Breast epithelium (tissue), 4 donors: Measurements from ENCODE around the gene GREM2. TPM values are rescaled to one million over a fixed set of nuclear protein-coding genes. Genes with fewer than 3 reads are reported as not detected.

ENCODE experiments used
- DNase-seq, 2 donors: peaks; one replicate each; pipeline ENCODE4 v3.0.0-alpha.2; 2019; ENCODE audit warnings: low spot score in 2 of 2
- H3K27ac ChIP-seq, 2 donors: fragments of 200-600 bp; sonication (generic) in 1 of 2; one replicate each; pipeline ENCODE4 v1.5.1; 2016 to 2019; ENCODE audit warnings: mild to moderate bottlenecking in 1 of 2
- H3K27me3 ChIP-seq, 2 donors: fragments of 200-600 bp; sonication (generic) in 1 of 2; one replicate each; pipeline versions ENCODE4 v1.5.1 to v1.6.0; 2017 to 2019; ENCODE audit warnings: control low read depth in 1 of 2, mild to moderate bottlenecking in 1 of 2
- H3K36me3 ChIP-seq: fragments of 200-600 bp; one replicate; pipeline ENCODE4 v1.5.1; 2019
- H3K4me1 ChIP-seq, 2 donors: fragments of 200-600 bp; sonication (generic); one replicate each; pipeline ENCODE4 v1.5.1; 2016 to 2019; ENCODE audit warnings: control low read depth in 1 of 2
- H3K4me3 ChIP-seq, 3 donors: fragments of 200-600 bp; sonication (generic); 1 replicate in 2 of 3; 2 replicates in 1 of 3; pipeline ENCODE4 v1.5.1; 2016 to 2019; ENCODE audit warnings: mild to moderate bottlenecking in 3 of 3, moderate library complexity in 2 of 3
- H3K9me3 ChIP-seq, 2 donors: fragments of 200-600 bp; sonication (generic) in 1 of 2; one replicate each; pipeline ENCODE4 v1.5.1; 2016 to 2019; ENCODE audit warnings: control low read depth in 1 of 2
- CTCF ChIP-seq, 3 donors: fragments of 450-650 bp; IDR thresholded peaks; one replicate each; pipeline ENCODE4 v1.5.1; 2016 to 2017; ENCODE audit warnings: antibody characterized with exemption in 3 of 3, mild to moderate bottlenecking in 3 of 3, moderate library complexity in 3 of 3
- POLR2A ChIP-seq: fragments of 450-650 bp; IDR thresholded peaks from one replicate; pipeline ENCODE4 v1.6.1; 2016; ENCODE audit warnings: antibody characterized with exemption, mild to moderate bottlenecking, moderate library complexity
- POLR2AphosphoS5 ChIP-seq, 3 donors: sonication (generic); formaldehyde crosslinking; IDR thresholded peaks; one replicate each; pipeline ENCODE4 v1.6.1; 2017; ENCODE audit warnings: antibody characterized with exemption in 3 of 3
- intact Hi-C: fragments of 100-400 bp; cut with DNase I; formaldehyde crosslinking; loops from one replicate; pipeline ENCODE4 v1.15.1; 2023; ENCODE audit warnings: low total_unique reads
- total RNA-seq, 3 donors: library from RNA; depleted of rRNA; stranded (reverse); fragments of >200 nt; gene quantifications; one replicate each; pipeline ENCODE4 v1.1.0, GENCODE V29; 2016

The GREM2 gene
- total RNA-seq, 3 donors from 2014 or later = 0.16 to 2.0 (median 1.0) TPM

GRCh38 chr1:240579511-240579910 is 32.4 kb downstream of the GREM2 start:
- intact Hi-C loops = no loop called here
- TF ChIP-seq POLR2A (no peak), CTCF (IDR thresholded peaks at IDR 0.05) (no peak), POLR2AphosphoS5 (IDR thresholded peaks at IDR 0.05) (no peak)
- H3K4me1 ChIP-seq = no peaks in the 10 kb centered on the region
- H3K36me3 ChIP-seq = no peaks in the 10 kb centered on the region
- no peak overlapping the region for H3K27ac ChIP-seq
- H3K4me3 ChIP-seq = no peak overlapping the region
- DNase-seq = no peak
- H3K27me3 ChIP-seq = no peaks in the 10 kb centered on the region
- no peaks in the 10 kb centered on the region for H3K9me3 ChIP-seq

DNA sequence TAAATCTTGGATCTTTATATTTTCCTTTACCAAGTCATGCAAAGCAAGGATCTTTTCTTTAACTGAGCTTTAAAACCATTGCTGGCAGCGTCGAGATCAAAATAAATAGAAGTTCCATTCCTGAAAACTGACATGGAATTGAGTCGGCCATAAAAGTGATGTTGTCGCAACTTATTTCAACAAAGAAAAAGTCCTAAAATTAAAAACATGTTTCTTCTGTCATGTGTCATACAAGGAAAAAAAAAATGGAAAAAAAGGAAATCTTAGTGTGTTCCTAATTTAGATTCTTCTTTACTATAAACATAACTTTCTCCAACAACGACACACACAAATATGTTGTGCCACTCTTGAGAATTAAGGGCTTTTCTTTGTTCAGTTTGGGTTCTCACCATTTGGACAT is 34.9 kb downstream of the GREM2 start:
- no peaks in the 10 kb centered on the region for H3K4me1 ChIP-seq
- H3K9me3 ChIP-seq = no peaks in the 10 kb centered on the region
- H3K36me3 ChIP-seq = no peaks in the 10 kb centered on the region
- H3K27ac ChIP-seq = no peak overlapping the region
- DNase-seq = no peak
- intact Hi-C loops = no loop called here
- H3K27me3 ChIP-seq = no peaks in the 10 kb centered on the region
- TF ChIP-seq POLR2AphosphoS5 (IDR thresholded peaks at IDR 0.05) = no peak
- TF ChIP-seq POLR2A = no peak
- no peak for TF ChIP-seq CTCF (IDR thresholded peaks at IDR 0.05)
- H3K4me3 ChIP-seq = no peak overlapping the region

- H3K4me1 ChIP-seq = no peaks in the 10 kb centered on the region
- H3K27me3 ChIP-seq = no peaks in the 10 kb centered on the region
- TF ChIP-seq POLR2A (no peak), POLR2AphosphoS5 (IDR thresholded peaks at IDR 0.05) (peak in 1 of 3 donors; percentile 27), CTCF (IDR thresholded peaks at IDR 0.05) (no peak)
- no peaks in the 10 kb centered on the region for H3K9me3 ChIP-seq
- peak overlapping the region; percentile 56 to 78 for H3K27ac ChIP-seq
- H3K36me3 ChIP-seq = no peaks in the 10 kb centered on the region
- peak overlapping the region; percentile 30 to 57 (median 31) for H3K4me3 ChIP-seq
- intact Hi-C loops = no loop called here
- no peak for DNase-seq
Measured at GRCh38 chr1:240575981-240576662, 35.8 kb downstream of the GREM2 start.

GRCh38 chr1:240572328-240572727 is 39.6 kb downstream of the GREM2 start:
- Histone ChIP-seq H3K4me1 (no peaks in the 10 kb centered on the region), H3K27me3 (no peaks in the 10 kb centered on the region), H3K9me3 (no peaks in the 10 kb centered on the region), H3K36me3 (no peaks in the 10 kb centered on the region), H3K27ac (no peak overlapping the region), H3K4me3 (no peak overlapping the region)
- TF ChIP-seq POLR2A (no peak), POLR2AphosphoS5 (IDR thresholded peaks at IDR 0.05) (no peak), CTCF (IDR thresholded peaks at IDR 0.05) (no peak)
- intact Hi-C loops = no loop called here
- no peak for DNase-seq

- intact Hi-C loops = no loop called here
- Histone ChIP-seq H3K9me3 (no peaks in the 10 kb centered on the region), H3K4me3 (no peak overlapping the region), H3K4me1 (no peaks in the 10 kb centered on the region), H3K27me3 (no peaks in the 10 kb centered on the region), H3K27ac (no peak overlapping the region), H3K36me3 (no peaks in the 10 kb centered on the region)
- TF ChIP-seq POLR2A = no peak
- no peak for TF ChIP-seq CTCF (IDR thresholded peaks at IDR 0.05)
- TF ChIP-seq POLR2AphosphoS5 (IDR thresholded peaks at IDR 0.05) = no peak
- DNase-seq = no peak
Measured at GRCh38 chr1:240571782-240572181, 40.2 kb downstream of the GREM2 start.
